HG02981 (cell line): ENCODE data around the gene SPRED2.

ENCODE experiments used
- ATAC-seq: cut with Tn5 transposase; IDR thresholded peaks from one replicate; pipeline ENCODE4 v1.9.1; 2021; ENCODE audit warnings: mild to moderate bottlenecking, moderate library complexity; ENCODE audit not compliant: unreplicated experiment

SPRED2 gene

GRCh38 chr2:65287364-65287763 lies 145.0 kb downstream of the SPRED2 start:
- ATAC-seq: no peak

DNA sequence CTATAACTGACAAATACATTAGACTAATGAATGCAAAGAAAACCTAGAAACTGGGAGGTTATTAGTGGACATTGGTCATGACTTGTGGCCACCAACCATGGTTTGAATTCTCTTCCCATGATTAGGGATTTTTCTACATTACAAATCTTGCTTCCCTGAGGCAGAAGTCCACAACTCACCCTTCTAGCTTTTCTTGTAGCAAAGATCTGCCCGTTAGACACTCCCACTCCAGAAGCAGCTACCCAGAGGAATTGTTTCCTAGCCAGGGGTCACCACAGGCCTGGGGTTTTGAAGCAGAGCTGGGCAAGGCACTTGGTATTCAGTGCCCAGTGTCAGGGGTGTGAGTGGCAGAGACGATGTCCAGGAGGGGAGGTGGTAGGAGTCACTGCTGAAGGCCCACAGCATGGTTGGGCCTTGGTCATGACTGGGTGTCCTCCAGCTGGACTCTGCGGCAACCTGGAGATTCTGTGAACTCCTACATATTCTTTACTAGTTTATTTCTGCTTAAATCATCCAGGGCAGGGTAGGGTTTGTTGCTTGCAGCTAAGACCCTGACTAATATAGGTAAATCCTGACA lies 149.8 kb downstream of the SPRED2 start:
- ATAC-seq: no peak

DNA sequence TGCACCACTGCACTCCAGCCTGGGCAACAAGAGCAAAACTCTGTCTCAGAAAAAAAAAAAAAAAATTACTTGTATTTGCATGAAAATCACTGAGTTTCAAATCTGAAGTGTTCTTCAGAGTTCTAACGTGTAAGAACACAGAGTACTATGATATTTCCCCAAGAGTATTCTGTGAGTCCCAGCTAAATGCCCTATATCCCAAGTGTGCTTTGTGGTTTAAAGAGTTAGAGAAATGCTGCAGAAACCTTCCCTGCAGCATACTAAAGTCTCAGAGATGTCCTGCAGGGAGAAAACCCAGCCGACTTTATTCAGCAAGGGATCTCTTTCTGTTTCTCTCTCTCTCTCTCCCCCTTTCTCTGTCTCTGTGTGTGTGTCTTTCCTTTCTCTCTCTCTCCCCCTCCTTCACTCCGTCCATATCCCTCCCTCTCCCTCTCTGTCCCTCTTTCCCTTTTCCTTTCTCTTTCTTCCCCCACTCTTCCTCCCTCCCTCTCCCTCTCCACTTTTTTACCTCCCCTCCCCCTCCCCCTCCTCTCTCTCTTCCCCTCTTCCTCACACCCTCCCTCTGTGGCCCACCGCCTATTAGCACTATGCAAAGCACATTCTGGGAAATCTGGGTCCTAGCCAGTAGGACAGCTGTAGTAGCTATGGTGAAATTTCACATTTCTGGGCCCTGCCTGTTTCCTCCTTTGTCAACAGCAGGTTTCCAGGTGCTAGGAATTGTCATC lies 150.6 kb downstream of the SPRED2 start:
- ATAC-seq: no peak

GRCh38 chr2:65279756-65280155 lies 152.6 kb downstream of the SPRED2 start:
- no peak for ATAC-seq

DNA sequence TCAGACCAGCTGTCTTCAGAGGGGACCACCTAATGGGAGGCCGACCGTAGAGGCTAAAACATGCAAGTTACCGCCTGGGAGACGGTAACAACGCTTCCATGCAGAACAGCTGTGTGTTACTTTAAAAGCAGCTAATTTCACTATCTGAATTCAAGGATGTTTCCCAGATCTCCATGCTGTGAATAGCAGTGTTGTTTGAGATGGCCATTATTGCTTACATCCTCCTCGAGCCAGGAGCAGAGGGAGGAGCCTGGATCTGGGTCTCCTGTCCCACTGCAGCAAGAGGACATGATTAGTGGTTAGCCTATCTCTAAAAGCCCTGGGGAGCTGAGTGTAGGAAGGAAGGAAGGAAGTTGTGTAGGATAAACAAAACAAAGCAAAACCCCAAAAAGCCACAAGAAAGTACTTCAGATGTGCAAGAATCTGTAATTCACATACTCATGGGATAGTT lies 153.8 kb downstream of the SPRED2 start:
- no peak for ATAC-seq

DNA sequence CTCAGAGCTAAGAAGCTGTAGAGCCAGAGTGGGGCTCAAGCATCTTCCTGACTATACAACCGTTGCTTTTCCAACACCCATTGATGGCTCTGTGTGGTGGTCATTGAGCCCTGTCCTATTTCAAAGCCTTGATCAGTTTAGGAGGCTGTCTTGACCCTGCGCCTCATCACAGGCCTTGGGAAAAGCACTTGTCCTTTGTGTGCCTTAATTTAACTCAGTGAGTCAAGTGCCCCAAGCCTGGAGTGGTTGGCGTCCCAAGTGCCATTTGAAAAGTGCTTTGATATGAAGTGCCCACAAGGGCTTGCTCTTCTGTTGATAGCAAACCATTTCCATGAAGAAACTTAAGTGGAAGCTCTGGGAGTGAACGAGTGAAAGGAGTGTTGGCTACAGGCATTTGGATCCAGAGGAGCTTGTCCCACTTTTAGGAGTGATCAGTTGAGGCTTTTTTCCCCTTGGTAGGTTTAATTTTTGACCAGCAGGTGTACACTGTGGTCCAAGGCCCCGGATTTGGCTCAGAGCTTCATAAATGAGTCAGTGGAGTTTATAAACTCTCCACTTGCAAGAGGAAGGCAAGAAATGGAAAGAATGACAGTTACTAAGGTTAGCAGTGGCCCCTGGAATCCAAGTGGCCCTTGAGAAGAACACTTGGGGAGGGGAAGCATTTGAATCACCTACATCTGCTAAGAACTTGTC lies 154.5 kb downstream of the SPRED2 start:
- no peak for ATAC-seq

DNA sequence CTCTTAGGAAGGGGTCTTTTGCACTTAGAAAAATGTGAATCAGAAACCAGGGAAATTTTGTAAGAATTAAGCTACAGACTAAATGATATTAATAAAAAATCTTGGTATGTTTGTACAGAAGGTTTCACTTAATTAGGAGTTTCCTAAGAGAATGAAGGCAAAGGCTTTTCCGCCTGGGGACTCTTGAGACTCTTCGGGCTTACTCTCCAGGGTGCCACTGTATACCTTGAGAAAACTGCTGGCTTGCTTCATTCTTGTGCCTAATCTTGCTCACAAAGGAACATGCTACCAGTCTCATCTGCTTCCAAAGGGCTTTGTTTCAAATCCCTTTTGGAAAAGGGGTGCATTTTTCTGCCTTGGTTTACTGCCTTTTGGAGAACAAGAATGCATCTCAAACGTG lies 155.3 kb downstream of the SPRED2 start:
- ATAC-seq: no peak

DNA sequence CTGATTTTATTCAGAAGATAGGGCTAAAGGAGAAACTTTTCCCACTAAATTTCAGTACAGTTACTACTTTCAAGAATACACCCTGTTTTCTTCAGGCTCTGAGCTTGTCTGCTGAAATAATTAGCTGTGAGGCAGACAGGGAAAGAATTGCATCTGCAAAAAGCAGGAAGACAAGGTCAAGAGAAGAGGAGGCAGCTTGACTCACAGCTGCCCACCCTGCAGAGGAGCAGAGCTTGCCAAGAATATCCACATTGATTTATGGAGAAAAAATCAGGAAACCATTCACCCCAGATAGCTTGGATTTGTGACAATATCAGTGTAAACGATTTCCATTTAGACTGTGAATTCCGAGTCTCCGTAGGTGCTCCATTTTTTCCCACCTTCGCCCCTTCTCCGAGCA lies 155.8 kb downstream of the SPRED2 start:
- ATAC-seq: no peak

DNA sequence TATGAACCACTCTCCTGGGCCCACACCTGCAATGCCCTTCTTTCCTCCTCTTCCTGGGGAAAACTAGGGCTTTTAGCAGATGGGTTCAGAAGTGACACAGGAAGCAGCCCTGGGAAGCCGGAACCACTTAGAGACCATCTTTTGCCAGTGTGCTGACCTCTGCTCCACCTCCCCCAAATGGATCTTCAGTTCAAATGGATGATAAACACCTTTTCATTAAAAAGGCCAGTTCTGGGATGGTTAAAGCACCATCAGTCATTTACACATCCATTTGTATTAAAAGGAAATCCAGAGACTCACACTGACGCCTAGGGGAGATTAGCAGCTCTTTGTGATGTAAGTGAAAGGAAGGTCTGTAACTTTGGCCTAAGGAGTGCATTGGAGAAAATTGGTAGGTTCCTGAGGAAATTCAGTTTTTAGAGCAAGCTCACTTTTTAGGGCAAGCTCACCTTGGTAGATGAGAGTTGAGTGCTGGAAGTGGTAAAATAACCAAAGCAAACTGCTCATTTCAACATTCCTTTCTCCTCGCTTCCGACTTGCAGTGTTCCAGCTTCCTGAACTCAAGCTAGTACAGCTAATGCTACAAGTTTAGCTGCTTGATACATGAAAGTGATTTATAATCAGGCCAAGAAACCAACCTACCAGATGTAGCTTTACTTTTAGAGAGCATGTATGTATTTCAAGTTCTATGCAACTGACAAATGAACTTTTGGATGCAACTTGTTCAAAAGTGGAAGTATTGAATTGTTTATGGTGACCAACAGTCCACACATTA lies 157.1 kb downstream of the SPRED2 start:
- ATAC-seq: no peak

GRCh38 chr2:65273344-65273743 lies 159.1 kb downstream of the SPRED2 start:
- ATAC-seq: no peak

DNA sequence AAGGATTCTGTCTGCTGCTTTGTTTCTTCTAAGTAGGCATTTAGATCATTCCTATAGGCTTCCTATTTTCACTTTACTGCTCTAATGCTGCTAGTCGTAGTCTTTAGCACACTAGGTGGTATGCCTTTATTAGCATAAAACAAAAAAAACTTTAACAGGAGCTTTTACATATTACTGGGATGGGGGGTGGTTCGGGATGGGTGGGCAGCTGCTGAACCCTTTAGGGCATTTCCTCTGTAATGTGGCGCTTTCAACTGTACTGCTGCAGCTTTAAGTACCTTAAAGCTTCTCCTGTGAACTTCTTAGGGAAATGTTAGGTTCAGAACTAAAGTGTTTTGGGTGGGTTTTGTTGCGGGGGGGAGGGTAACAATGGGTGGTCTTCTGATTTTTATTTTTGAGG lies 163.4 kb downstream of the SPRED2 start:
- ATAC-seq: no peak

DNA sequence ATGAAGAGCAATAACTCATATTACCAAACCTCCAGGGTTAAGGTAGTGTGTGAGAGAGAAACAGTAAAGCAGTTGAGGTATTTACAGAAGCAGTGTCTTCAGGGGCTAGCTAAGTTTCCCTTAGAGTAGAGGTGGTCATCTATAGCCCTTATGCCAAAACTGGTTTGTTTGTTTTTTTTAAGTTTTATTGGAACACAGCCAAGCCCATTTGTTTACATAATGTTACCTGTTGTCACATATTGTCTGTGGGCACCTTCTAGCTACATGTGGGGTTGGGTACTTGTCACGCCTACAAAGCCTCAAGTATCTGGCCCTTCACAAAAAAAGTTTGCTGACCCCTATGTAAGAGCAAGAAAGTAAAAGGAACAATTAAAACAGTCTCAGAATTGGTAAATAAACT lies 165.4 kb downstream of the SPRED2 start:
- ATAC-seq: no peak

DNA sequence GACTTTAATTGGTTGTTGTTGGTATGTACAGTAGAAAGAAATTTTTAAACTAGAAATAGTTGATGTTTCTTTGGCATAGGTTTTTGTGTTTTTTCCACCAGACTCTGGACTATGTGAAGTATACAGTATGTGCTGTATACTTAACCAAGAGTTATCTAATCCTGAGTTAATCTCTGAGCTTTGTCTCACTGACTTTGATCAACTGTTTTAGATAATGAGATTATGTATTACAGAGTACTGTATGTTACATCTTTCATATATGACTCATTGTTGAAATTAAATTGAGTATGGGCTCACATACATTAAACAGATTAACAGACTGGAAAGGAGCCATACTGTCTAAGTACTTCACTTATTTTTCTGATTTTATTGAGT lies 166.7 kb downstream of the SPRED2 start:
- ATAC-seq: no peak

DNA sequence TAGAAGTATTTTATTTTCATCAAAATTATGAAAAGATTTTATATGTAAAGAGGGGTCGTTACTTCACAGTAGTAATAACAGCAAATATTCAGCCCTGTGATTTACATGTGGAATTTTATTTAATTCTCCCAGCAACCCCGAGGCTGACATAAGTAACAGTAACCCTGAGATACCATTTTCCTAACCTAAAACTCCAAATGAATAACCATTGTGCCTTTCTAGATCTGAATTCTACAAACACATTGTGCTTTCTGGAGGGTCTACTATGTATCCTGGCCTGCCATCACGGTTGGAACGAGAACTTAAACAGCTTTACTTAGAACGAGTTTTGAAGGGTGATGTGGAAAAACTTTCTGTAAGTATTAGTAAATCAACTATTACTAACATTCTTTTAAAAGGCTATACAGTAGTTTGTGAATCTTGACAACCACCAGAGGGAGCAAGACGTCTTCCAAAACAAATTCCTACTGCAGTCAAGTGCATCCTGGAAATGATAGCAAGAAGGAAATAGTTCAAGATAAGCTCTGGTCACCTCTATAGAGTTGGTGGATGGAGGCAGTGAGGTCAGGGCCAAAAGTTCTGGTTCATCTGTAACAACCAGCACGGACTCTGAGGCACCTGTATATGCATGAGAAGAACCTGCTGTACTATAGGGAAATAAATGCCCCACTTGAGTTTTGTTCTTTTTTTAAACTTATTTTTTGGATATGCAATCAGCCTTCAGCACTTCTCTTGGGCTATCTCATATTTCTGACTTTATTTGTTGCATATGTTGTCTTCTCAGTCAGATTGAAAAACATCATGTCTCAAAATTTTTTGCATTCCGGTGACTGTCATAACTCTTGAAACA lies 167.4 kb downstream of the SPRED2 start:
- ATAC-seq: no peak

DNA sequence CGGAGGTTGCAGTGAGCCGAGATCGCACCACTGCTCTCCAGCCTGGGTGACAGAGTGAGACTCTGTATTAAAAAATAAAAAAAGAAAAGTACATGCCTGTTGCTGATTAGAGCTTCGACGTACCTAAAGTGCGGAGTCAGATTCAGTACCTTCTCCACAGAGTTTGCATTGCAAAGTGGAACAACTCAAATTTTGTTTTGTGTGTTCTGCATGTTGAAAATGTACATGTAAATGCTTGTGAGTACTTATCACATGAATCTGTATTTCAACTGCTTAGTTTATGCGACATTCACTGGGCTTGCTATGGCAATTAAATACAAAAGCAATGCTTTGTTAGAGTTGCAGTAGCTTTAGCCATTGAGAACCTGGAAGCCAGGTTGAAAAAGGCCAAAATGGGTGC lies 168.4 kb downstream of the SPRED2 start:
- ATAC-seq: no peak

GRCh38 chr2:65263262-65263661 lies 169.1 kb downstream of the SPRED2 start:
- ATAC-seq: no peak

- ATAC-seq: no peak
Observed at GRCh38 chr2:65261676-65262075, 170.7 kb downstream of the SPRED2 start.
